GM18519 (cell line): ENCODE measurements around the gene ZBTB46.

Experiments used
- ATAC-seq: cut with Tn5 transposase; IDR thresholded peaks from one replicate; pipeline ENCODE4 v1.9.1; 2021; ENCODE audit warnings: mild to moderate bottlenecking, moderate library complexity; ENCODE audit not compliant: unreplicated experiment, low FRiP score

ZBTB46 gene

DNA sequence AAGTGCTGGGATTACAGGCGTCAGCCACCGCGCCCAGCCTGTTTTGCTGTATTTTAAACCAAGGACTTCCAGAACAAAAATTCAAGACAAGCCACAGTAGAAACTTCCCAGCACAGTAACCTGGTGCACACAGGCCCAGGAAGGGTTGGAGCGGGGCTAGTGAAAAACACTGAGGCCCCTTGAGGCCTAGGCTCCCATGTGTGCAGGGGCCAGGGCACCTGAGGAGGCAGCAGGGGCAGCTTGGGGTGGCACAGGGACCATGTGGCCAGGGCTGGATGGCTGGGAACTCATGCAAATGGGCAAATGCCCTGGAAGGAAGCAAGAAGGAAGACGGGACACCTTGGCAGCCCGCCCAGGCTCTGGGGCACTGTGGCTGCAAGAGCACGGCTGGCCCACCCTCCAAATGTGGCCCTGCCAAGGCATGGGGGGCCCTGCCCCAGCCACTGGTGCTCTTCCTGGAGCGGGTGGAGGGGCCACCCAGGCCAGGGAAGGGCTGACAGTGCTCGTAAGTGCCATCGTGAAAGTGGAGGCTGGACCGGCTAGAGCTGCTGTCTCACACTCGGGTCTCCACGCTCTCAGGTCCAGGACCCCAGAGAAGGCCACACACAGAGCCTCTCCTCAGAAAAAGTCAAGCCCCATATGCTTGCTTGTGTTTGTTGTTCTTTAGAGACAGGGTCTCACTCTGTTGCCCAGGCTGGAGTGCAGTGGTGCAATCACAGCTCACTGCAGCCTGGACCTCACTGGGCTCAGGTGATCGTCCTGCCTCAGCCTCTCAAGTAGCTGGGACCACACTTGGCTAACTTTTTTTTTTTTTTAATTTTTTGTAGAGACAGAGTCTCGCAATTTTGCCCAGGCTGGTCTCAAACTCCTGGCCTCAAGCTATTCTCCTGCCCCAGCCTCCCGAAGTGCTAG lies 81.2 kb downstream of the ZBTB46 start:
- no peak for ATAC-seq

DNA sequence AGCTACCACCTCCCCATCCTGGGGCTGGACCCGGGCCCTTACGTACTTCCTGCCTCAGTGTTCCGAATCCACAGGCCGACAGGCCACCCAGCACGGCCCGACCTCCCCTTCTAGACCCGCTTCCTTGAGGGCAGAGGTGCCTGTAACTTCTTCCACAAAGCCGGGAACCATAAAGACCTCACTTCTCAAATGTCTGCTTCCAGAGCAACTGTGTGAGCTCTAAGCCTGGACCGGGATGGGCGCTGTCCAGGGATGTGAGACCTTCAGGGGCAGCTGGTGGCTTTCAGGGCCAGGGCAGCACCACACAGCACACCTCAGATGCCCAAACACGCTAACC lies 82.2 kb downstream of the ZBTB46 start:
- ATAC-seq: no peak

DNA sequence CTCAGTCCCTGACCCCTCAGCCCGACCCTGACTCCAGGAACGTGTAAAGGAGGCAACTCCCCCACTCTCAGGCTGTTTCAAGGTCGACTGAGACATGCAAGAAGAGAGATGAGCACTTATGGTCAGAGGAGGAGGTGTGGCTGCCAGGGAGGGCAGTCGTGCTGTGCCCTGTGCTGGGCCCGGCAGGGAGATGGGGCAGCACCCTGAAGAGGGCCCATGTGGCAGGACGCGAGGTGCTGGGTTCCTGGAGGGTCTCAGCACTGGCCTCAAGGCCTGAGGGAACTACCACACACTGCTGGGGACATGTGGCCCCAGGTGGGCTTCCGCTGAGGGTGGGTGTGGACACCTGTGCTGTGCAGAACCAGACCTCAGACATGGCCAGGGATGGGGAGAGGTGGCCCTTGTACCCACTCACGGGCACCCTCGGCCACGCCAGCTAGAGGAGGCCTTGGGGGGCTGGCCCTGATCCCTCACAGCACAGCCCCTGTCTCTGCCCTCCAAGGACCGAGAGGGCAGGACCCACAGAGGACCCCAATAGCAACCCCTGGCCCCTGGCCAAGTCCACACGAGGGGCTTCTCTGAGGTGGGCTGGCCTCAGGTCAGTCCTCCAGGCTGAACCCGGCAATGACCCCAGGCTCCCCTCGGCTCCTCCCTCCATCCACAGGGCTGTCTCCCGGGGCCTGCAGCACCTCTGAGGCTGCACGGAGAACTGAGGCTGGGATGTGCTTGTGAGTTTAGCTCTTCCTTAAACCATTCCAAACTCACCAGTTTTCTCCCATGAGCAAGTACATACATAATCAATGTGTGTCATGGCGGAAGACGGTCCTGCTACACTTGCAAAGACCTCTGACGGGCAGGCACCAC lies 82.8 kb downstream of the ZBTB46 start:
- ATAC-seq: no peak

DNA sequence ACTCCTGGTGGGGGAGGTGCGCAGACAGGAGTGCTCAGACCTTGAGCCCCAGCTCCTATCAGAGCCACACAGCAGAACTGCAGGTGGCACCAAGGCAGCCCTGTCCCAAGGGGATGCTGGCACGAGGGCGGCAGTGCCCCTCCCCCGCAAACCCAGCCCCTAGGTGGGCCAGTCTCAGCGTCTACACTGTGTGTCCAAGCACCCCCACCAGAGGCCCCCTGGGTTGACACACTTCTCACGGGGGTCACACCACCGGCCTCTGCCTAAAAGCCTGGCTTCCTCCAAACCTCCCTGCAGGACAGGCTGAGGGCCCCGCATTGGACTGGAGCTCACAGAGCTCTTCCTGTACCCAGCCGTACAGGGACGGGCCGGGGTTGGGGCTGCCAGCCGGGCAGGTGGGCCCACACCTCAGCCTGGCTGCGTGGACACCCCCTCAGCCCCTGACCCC lies 83.4 kb downstream of the ZBTB46 start:
- no peak for ATAC-seq

DNA sequence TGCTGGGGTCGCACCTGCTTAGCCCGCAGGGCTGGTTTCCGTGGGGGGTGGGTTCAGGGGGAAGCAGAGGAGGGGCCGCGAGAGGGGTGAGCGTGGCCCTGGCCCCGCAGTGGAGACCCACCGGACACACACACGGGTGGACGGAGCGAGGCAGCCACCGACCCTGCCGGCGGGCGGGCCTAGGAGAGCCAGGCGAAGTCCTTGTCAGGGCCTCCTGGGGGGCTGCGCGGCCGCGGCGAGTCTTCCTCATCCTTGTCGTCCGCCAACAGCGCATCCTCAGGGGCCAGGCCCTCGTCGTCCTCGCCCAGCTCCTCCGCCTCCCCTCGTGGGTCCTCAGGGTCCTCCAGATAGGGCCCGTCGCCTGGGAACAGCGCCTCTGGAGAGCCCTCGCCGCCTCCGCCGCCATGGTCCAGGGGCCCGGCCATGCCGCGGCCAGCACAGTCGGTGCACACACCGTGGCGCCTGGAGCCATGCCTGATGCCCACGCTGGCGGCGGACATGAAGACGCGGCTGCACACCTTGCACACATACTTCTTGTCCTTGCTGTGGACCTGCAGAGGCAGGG lies 84.2 kb downstream of the ZBTB46 start:
- ATAC-seq: no peak

DNA sequence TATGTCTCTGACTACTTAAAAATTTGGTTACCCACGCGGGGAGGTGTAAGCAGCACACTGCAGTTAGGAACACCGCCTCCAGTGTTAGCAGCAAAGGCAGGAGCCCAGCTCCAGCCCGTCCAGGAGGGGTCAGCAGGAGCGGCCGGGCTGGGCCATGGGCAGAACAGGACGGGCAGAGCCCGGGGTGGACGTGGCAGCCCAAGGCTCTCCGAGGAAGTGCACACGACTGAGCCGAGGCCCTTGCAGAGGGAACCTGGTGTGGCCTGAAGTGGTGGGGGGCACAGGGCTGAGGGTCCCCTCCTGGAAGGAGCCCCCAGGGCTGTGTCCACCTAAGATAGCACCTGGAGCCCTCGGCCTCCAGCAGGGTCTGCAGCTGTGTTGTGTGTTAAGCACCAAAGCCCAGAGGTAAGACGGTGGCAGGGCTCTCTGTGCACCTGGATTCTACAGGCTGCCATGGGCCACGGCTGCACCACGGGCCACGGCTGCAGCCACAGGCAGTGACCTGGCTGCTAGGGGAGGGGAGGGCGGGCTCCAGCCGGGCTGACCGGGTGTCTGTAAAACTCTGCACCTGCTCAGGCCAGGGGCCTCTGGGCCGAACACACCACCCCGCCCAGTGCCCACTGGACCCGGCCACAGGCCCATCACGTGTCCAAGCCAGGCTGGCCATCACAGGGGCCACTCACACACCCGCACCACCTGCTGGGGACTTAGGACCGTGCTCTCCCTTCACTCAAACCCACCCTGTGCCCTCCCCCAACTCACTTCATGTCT lies 84.9 kb downstream of the ZBTB46 start:
- ATAC-seq: no peak

DNA sequence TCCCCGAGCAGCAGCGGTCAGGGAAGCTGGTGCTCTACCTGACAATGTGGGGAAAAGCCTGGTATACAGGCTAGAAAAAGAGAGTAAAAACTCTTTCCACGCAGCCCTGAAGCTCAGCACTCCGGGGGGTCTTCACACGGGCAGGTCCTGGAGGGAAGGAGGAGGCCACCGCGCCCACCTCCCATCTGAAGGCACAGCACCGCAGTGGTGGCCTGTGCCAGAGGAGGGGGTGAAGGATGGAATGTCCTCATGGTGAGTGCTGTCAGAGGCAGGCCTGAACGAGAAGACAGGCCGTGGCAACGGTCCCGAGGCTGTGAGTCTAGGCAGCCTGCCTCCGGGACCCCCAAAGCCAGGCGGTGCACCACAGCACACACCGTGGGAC lies 85.6 kb downstream of the ZBTB46 start:
- no peak for ATAC-seq

DNA sequence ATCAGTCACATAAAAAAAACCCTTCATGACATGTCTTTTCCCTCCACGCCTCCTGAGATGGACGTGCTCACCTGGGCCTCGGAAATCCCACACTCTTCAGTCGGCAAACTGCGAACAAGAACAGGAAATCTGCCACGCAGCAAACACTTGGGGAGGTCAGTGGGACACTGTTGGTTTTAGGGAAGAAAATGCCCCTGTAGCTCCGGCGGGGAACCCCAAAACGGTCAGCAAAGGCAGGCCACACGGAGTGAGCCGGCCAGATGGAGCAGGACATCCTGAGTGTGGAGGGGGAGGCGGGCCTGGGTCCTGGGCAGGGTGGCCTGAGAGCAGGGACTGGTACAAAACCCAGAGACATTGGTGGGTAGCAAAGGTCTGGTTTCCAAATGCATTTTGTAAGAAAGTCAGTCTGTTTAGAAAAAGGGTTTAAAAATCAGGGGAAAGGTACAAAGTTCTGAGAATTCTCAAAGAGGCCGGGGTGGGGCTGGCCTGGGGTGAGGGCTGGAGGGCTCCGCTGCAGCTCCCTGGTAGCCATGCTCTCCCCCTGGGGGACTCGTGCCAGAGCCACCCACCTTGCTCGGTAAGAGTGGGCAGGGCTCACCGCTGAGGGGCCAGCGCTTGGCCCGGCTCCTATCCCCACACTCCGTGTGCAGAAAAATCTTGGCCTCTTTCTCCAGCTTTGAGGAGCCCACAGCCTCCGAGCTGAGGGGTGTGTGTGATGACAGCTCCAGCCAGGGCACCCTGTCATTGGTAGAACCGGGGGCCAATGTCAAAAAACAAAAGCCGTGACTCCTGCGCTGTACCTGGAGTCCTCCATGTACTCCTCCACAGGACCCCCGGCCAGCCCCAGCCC lies 86.3 kb downstream of the ZBTB46 start:
- no peak for ATAC-seq

DNA sequence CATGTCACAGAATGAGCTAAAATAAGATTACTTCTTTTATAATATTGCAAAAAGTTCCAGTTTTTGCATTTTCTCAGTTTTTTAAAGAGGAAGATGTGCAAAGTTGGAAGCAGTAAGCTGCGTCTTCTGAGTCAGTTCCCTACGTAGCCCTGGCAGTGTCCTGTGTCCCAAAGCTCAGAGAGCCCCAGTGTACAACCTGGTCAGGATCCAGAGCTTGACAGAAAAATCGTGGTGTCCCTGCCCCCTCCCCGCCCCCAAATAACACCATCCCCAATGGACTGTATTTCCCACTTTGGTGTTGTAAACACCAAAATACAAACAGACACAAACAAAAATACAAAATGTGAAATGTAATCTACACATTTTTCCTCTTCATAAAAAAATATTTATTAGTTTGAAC lies 86.9 kb downstream of the ZBTB46 start:
- ATAC-seq: no peak

DNA sequence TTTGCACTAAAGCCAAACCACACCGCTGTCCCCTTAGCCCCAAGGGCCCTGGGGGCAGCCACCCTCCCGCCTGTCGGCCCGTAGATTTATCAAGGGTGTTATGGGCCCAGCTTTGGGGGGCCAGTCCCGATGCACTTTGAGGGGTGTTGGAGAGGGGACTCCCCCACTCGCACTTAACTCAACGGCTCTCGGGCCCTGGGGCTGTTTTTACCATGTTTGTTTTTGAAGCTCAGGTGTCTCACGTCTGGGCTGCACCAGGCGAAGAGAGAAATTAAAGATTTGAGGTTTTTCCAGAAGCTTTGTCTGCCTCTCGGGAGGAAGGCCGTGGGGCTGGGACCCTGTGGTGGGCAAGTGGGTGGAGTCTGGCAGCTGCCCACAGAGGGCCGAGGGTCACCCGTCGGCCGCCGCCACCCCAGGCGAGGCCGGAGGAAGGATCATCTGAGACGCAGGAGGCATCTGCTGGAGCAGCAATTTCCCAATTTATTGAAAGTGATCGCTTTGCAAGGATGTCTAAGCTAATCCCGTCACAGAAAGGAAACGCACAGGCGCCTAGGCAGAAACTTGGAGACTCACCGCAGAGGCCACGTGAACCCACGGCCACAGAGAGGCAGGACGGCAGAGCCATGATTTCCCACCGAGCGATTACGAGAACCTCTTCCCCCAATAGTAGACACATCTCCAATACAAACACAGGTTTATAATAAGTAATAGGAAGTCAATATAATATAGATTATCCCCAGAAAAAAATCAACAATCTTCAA lies 87.7 kb downstream of the ZBTB46 start:
- no peak for ATAC-seq

DNA sequence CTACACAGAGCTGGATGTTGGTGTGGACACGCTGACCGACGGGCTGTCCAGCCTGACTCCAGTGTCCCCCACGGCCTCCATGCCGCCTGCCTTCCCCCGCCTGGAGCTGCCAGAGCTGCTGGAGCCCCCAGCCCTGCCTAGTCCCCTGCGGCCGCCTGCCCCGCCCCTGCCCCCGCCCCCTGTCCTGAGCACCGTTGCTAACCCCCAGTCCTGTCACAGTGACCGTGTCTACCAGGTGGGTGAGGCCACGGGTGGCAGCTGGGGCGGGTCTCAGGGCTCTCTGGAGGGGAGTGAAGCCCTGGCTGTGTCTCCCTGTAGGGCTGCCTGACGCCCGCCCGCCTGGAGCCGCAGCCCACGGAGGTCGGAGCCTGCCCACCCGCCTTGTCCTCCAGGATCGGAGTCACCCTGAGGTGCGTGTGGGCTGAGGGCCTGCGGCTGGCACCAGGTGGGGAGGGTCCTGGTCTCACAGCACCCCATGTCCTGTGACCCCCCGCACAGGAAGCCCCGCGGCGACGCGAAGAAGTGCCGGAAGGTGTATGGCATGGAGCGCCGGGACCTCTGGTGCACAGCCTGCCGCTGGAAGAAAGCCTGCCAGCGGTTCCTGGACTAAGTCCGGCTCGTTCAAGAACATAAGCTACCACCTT lies 88.6 kb downstream of the ZBTB46 start:
- ATAC-seq: no peak

DNA sequence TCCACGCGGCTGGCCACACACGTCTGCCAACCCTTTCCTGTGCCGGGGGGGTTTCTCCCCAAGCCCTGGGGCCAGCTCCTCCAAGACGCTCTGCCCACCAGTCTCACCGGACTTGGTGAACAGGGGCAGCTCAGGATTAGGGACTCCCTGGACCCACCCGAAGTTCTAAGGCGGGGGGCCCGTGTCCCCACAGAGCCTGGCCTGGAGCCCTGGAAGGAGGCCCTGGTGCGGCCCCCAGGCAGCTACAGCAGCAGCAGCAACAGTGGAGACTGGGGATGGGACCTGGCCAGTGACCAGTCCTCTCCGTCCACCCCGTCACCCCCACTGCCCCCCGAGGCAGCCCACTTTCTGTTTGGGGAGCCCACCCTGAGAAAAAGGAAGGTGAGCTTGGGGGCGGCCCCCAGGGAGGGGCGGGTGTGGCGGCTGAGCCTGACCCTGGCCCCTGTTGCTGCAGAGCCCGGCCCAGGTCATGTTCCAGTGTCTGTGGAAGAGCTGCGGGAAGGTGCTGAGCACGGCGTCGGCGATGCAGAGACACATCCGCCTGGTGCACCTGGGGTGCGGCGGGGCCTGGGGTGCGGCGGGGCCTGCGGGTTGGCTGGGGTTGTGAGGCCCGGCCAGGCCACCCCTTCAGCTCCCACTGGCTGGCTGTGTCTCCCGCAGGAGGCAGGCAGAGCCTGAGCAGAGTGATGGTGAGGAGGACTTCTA lies 89.2 kb downstream of the ZBTB46 start:
- no peak for ATAC-seq

DNA sequence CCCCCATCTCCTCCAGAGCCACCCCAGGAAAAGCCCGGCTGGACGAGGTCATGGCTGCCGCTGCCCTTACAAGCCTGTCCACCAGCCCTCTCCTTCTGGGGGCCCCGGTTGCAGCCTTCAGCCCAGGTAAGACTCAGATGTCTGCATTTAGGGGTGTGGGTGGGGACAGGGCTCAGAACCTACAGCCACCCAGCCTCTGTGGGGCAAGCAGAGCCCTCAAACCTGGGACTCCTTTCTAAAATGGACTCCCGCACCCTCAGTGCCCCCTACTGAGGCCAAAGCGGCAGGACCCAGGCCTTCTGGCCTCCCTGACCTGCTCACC lies 89.7 kb downstream of the ZBTB46 start:
- no peak for ATAC-seq

DNA sequence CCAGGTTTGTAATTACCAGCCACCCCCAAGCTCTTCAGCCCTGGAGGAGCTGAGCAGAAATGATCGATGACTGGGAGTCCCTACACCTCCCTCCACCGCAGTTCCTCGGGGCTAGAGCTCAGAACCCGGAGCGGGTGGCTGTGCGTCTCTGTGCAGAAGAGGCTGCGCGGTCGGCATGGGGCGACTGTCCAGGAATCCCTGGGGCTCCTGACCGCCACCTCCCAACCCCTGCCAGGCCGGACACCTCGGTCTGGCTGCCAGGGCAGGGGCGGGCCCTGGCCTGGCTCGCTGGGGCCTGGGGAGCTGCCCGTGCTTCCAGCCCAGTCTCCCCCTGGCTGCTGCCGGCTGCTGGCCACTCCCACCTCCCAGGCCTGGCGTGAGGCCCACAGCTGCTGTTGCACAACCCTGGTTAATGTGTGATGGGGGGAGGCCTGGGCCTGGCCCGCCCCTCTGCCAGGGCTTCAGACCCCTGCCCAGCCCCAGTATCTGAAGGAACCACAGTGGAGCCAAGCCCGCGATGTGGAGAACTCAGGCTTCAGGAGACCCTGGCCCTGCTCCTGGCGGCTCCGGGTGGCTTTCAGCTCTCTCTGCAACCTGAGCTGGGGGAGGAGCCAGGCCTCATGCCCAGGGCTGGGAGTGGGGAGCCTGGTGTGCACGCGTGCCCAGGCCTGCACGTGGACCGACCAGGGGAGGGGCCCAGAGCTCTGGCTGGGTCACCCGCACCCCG lies 90.3 kb downstream of the ZBTB46 start:
- no peak for ATAC-seq

DNA sequence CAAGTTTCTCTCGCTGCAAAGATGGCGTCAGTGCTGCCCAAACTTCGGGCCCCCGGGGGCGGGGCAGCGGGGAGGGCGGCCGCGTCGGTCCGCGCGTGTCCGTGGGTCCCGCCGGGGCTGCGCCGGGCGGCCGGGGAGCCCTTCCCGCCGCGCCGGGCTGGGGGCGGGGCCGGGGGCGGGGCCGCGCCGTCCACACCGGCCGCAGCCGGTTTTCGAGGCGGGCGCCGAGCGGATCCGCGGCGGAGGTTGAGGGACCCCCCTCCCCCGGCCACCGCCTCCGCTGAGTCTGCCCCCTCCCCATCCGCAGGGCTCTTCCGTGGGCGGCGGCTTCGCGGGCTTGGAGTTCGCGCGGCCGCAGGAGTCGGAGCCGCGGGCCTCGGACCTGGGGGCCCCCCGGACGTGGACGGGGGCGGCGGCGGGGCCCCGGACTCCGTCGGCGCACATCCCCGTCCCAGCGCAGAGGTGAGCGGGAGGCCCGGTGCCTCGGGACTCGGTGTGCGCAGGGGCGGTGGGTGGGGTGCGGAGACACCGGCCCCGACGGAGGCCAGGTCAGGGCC lies 90.9 kb downstream of the ZBTB46 start:
- ATAC-seq: no peak

DNA sequence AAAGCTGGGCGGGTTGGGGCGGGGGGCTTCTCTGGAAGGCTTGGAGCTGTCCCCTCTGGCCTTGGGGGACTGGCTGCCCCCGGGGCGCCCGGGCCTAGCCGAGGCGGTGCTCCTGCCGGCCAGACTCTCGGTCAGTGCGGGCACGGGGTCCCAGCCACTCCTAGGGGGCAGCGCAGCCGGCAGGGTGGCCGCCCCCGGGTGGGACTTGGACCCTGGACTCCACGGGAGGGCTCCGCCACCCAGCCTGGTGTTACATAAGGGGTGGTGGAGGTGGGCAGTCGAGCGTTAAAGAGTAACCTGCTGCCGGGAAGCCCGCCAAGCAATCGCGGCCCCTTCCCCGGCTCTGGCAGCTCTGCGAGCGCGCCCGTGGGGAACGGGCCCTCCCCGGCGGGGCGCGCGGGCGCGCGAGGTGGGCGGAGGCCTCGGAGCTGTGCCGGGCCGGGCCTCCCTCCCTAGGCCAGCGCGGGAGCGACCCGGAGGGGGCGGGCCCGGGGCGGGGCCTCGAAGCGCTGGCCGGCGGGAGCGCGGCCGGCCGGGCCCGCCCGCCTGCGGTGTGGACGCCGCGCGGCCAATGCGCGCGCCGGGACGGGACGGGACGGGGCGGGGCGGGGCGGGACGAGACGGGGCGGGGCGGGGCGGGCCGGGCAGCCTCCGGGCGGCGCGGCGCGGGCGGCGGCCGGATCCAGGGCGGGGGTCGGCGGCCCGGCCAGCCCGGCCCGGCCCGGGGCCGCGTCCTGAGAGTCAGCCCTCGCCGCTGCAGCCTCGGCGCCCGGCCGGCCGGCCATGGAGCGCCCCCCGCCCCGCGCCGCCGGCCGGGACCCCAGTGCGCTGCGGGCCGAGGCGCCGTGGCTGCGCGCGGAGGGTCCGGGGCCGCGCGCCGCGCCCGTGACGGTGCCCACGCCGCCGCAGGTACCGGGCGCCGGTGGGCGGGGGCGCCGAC lies 91.7 kb downstream of the ZBTB46 start, which contains the start of gene SLC2A4RG:
TSS of gene SLC2A4RG (plus strand) at position 647 of the 940 bp plus-strand sequence. CDS start at position 784, 137 bp downstream.
- ATAC-seq: no peak
